HUDEP-2 (cell line): Measurements from ENCODE around the gene ARHGAP22.
"Not testable (repeated sequence)": the region's sequence is repeated elsewhere in the genome, so short reads cannot be mapped to it uniquely, and the experiment has no call there.

ENCODE experiments used
- DNase-seq, 76 experiments: peaks; one replicate each; lab custom pipeline; 2025; ENCODE audit not compliant: unreplicated experiment in 76 of 76; lab: John Stamatoyannopoulos, UW

ARHGAP22 gene

GRCh38 chr10:48604991-48605508, at the start of gene ARHGAP22:
Gene ARHGAP22, minus strand, starts transcription at chr10:48605073. Its CDS starts 277 bp downstream, at chr10:48604796.
- no peak for DNase-seq

DNA sequence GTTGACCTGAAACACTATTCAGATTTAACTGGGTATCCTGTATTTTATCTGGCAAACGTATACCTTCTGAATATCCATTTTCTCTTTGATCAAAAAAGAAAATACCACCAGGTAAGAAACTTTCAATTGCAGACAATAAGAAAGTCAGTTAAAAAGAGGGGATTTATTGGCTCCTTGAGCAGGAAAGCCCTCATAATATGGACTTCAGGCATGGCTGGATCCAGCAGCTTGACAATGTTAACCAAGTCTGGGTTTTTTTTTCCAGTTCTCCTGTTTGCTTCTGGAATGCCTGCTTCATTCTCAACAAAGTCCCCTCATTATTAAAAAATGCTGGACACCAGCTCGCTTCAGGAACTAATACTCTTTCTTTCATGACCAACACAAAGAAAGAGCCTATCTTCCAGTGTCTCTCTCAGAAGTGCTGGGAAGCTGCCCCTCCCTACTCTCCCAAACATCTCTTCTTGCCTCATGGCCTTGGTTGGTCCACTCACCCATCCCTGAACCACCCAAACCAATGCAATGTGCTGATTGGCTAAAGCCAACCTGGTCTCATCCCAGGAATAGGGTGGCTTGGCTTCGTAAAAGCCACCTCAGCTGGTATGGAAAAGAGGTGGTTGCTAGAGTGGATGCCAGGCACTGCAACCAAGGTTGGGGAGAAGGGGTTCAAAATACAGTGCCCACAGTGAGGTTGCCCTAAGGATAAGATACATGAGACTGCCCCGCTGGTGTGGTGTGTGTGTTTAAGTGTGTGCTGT, 49.2 kb upstream of the ARHGAP22 start:
- DNase-seq: no peak

DNA sequence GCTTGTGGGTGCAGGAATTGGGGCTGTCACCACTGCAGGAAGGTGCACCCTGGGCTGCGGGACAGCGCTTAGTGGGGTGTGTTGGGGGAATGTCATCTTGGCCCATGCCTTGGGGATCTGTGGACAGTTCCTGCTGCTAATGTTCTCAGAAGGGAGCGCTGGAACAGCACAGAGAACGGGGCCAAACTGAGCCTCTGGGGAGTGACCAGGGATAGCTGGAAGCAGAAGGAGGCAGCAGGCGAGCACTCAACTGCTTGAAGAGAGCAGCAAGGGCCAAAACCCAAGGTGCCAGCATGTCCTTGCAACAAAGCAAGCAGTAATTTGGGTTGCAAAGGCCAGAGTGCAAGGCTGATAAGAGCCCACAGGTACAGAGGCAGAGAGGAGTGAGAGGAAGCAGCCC, 48.5 kb upstream of the ARHGAP22 start:
- no peak for DNase-seq

GRCh38 chr10:48652344-48652743, 47.5 kb upstream of the ARHGAP22 start:
- no peak for DNase-seq

- DNase-seq: no peak
Measured at GRCh38 chr10:48651839-48652238, 47.0 kb upstream of the ARHGAP22 start.

- DNase-seq: no peak
Measured at GRCh38 chr10:48651293-48651692, 46.4 kb upstream of the ARHGAP22 start.

DNA sequence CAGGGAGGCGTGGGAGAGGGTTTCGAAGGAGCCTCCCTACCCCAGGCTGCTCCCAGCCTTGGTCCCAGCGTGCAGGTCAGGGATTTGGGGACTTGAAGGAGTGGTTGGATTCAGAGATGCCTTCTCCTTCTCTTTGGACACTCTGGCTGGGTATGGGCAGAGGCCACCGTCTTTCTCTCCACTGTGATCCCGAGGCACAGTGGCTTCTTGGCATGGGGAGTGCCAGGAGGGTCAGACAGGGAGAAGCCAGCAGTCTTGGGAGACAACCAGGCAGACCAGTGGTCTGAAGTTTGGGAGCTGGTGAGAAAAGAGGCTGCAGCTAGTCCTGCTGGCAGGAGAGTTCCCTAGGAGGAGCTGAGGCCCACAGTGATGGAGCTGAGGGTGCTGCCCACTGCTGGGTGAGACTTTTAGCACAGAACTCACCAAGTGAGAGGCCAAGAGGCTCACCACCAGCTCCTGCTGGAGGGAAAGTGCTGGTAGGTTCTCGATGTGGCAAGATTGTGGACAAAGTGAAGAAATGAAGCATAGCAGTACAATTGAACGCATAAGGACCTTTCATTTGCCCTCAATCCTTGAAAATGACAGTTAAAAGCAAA, 44.6 kb upstream of the ARHGAP22 start:
- DNase-seq: no peak

DNA sequence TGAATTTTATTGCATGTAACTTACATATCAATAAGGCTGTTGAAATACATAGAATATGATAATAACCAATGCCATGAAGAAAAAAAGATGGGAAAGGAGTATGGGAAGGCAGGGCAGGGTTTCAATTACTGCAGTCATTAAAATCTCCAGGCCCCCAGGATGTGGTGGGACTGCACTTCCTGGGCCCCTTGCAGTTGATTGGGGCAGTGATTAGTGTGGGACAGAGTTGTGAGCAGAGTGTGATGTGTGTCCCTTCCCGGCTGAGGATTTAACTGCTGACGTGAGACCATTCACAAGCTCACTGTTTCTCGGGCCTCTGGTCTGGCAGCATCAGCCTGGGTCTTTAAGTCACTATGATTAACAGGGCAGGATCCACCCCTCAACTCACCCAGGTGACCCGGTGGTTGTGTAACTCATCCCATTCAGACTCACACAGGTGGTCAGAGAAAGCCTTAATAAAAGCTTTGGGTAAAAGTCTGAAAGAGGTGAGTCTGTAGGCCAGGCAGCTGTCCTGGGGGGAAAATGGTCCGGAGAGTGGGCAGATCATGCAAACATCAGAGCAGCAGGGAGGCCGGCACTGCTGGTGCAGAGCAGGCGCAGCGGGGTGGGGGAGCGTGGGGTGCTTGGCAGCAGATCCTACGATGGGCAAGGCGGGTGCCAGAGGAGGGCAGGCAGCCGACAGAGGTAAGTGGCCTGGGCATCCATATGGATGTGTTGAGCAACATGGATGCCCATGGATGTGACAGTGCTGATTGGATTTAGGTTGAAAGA, 43.5 kb upstream of the ARHGAP22 start:
- no peak for DNase-seq

DNA sequence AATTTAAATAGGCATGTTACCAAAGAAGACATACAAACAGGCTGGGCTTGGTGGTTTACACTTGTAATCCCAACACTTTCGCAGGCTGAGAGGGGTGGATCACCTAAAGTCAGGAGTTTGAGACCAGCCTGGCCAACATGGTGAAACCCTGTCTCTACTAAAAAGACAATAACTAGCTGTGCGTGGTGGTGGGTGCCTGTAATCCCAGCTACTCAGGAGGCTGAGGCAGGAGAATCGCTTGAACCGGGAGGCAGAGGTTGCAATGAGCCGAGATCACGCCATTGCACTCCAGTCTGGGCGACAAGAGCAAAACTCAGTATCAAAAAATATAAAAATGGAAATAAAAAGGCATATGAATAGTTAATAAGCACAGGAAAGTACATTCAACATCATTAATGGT, 42.2 kb upstream of the ARHGAP22 start:
- DNase-seq: not testable (repeated sequence)

DNA sequence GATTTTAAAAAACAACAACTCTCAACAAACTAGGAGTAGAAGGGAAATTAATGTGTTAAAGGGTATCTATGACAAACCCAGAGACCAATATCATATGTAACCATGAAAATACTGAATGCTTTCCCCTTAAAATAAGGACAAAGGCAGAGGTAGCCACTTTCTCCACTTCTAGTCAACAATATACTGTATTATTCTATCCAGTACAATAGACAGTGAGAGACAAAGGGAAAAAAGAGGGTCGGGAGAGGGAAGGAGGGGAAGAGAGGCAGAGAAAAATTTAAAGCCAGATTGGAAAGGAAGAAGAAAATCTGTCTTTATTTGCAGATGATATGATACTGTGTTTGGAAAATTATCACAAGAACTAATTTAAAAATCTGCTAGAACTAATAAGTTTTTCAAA, 40.7 kb upstream of the ARHGAP22 start:
- no peak for DNase-seq

DNA sequence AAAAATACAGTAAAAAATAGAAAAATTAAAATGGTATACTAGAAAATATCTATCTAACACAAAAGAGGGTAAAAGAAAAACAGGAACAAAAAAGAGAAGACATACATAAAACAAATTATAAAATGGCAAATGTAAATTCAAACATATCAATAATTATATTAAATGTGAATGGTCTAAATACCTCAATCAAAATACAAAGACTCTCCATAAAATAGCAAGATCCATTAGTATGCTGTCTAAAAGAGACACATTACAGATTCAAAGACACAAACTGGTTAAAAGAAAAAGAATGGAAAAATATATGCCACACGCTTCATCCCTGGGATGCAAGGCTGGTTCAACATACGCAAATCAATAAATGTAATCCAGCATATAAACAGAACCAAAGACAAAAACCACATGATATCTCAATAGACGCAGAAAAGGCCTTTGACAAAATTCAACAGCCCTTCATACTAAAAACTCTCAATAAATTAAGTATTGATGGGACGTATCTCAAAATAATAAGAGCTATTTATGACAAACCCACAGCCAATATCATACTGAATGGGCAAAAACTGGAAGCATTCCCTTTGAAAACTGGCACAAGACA, 36.3 kb upstream of the ARHGAP22 start:
- DNase-seq: not testable (repeated sequence)

- no peak for DNase-seq
Measured at GRCh38 chr10:48640326-48640725, 35.5 kb upstream of the ARHGAP22 start.

DNA sequence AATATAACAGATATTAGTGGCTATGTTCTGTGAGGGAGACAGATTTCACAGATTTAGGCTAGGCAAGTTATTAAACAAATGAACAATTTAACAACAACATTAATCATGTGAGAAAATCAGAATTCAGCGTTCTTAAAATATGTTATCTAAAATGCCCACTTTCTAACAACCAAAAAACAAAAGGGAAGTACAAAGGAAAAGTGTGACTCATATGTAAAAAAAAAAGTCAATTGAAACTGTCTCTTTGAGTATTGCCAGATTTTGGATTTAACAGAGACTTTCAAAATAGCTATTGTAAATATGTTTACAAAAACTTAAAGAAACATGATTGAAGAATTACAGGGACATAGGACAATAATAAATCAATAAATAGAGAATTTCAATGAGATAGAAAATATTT, 34.8 kb upstream of the ARHGAP22 start:
- DNase-seq: no peak

- no peak for DNase-seq
Measured at GRCh38 chr10:48638739-48639527, 34.1 kb upstream of the ARHGAP22 start.

DNA sequence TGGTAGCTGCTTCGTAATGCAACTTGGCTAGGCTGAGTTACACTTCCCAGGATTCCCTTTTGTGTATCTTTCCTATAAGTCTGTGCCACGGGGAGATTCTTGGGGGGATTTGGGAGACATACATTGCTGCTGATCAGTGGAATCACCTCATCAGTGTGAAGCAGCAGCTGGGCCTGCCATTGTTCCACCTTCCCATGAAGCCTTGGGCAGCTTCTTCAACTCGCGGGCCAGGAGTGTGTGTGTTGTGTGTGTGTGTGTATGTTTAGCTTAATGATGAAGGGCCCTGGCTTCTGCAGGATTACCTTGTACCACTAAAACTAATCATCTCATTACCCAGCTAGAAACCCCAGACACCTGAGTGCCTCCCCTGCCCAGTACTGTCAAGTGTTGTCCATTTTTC, 33.3 kb upstream of the ARHGAP22 start:
- DNase-seq: no peak

- no peak for DNase-seq
Measured at GRCh38 chr10:48636901-48637300, 32.0 kb upstream of the ARHGAP22 start.

DNA sequence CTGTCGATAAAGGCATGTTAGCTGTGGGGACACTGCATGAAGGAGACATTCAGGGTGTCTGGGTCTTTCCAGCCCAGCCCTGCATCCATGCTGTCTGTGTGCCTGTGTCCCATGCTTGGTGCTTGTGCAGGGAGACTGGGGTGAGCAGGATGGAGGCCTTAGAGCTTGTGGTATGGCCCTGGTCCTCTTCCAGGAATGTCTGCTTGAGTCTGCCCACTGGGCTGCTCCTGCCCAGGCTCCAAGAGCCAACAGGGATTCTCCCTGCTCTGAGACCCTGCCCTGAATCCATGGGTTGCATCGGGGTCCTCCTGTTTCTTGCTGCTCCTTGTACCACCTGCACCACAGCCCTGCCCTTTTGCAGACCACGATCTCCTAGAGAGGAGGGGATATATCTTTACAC, 31.4 kb upstream of the ARHGAP22 start:
- no peak for DNase-seq

DNA sequence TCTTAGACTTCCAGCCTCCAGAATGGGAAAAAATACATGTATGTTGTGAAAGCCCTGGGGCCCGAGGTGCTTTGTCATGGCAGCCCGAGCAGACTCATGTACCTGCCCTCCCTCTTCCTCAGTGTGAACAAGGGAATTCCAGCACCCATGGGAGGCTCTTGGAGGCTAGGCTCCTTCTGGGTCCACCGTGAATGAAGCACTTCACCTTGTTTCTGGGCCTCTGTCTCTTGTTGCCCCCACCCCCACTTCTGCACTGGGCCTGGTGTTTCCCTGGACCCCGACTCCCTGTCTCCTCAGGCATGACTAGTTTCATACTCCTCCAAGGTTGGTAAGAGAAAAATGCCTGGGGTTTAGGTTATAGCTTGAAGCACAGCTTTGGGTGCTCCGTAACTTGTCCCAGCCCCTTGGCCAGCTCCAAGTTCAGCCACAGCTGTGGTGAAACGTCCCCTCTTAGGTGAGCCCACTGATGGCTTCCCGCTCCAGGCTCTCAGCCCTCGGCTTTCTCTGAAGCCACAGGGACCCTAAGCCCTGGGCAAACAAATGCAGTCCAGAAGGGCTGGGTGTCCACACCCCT, 30.2 kb upstream of the ARHGAP22 start:
- no peak for DNase-seq

GRCh38 chr10:48634198-48634983, 29.5 kb upstream of the ARHGAP22 start:
- no peak for DNase-seq
